Panc1 (cell line): ENCODE results near the gene PLCXD1.

Source experiments
- POLR2AphosphoS5 ChIP-seq: IDR thresholded peaks from 2 replicates; pipeline ENCODE4 v1.6.1; 2012; ENCODE audit warnings: mild to moderate bottlenecking, low read depth, low read length, moderate library complexity
- SIN3A ChIP-seq: IDR thresholded peaks from 2 replicates; pipeline ENCODE4 v1.6.1; 2012; ENCODE audit warnings: low read depth, mild to moderate bottlenecking, low read length, moderate library complexity, borderline replicate concordance; ENCODE audit not compliant: insufficient read depth
- TF ChIP-seq, protein P1 (sequence below): fragments of 450-650 bp; IDR thresholded peaks from 2 replicates; pipeline ENCODE4 v1.5.1; 2017; ENCODE audit warnings: mild to moderate bottlenecking

DNA sequence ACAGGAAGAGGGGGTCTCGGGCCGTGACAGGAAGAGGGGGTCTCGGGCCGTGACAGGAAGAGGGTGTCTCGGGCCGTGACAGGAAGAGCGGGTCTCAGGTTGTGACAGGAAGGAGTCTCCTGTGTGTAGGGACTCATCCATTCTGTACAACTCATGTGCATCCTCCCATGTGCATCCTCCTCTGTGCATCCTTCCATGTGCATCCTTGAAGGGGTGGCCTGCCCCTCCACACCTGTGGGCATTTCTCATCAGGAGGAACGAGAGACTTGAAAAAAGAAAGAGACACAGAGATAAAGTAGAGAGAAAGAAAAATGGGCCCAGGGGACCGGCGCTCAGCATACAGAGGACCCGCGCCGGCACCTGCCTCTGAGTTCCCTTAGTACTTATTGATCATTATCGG is 30.2 kb upstream of the PLCXD1 start:
- TF ChIP-seq, protein P1, sequence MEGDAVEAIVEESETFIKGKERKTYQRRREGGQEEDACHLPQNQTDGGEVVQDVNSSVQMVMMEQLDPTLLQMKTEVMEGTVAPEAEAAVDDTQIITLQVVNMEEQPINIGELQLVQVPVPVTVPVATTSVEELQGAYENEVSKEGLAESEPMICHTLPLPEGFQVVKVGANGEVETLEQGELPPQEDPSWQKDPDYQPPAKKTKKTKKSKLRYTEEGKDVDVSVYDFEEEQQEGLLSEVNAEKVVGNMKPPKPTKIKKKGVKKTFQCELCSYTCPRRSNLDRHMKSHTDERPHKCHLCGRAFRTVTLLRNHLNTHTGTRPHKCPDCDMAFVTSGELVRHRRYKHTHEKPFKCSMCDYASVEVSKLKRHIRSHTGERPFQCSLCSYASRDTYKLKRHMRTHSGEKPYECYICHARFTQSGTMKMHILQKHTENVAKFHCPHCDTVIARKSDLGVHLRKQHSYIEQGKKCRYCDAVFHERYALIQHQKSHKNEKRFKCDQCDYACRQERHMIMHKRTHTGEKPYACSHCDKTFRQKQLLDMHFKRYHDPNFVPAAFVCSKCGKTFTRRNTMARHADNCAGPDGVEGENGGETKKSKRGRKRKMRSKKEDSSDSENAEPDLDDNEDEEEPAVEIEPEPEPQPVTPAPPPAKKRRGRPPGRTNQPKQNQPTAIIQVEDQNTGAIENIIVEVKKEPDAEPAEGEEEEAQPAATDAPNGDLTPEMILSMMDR: no peak
- TF ChIP-seq SIN3A (no peak), POLR2AphosphoS5 (no peak)
